VCaP (cell line): Measurements from ENCODE around the gene HOXB9.

Experiments used
- H3K27ac ChIP-seq: fragments of 450-650 bp; 2 replicates; pipeline ENCODE4 v1.5.1; 2017
- TF ChIP-seq, protein P1 (sequence below): fragments of 450-650 bp; conservative IDR thresholded peaks from 2 replicates; pipeline ENCODE4 v1.5.1; 2017; ENCODE audit warnings: mild to moderate bottlenecking, moderate library complexity

HOXB9 gene

GRCh38 chr17:48615047-48615962 lies 10.9 kb downstream of the HOXB9 start, which contains the start of gene HOXB8:
Gene HOXB8, minus strand, starts transcription at chr17:48615292. Its CDS starts 588 bp downstream, at chr17:48614704.
- H3K27ac ChIP-seq = no peak within 1 kb of the TSS
- TF ChIP-seq, protein P1, sequence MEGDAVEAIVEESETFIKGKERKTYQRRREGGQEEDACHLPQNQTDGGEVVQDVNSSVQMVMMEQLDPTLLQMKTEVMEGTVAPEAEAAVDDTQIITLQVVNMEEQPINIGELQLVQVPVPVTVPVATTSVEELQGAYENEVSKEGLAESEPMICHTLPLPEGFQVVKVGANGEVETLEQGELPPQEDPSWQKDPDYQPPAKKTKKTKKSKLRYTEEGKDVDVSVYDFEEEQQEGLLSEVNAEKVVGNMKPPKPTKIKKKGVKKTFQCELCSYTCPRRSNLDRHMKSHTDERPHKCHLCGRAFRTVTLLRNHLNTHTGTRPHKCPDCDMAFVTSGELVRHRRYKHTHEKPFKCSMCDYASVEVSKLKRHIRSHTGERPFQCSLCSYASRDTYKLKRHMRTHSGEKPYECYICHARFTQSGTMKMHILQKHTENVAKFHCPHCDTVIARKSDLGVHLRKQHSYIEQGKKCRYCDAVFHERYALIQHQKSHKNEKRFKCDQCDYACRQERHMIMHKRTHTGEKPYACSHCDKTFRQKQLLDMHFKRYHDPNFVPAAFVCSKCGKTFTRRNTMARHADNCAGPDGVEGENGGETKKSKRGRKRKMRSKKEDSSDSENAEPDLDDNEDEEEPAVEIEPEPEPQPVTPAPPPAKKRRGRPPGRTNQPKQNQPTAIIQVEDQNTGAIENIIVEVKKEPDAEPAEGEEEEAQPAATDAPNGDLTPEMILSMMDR = no peak

- TF ChIP-seq, protein P1 = no peak
Measured at GRCh38 chr17:48613862-48614694, 12.1 kb downstream of the HOXB9 start.

DNA sequence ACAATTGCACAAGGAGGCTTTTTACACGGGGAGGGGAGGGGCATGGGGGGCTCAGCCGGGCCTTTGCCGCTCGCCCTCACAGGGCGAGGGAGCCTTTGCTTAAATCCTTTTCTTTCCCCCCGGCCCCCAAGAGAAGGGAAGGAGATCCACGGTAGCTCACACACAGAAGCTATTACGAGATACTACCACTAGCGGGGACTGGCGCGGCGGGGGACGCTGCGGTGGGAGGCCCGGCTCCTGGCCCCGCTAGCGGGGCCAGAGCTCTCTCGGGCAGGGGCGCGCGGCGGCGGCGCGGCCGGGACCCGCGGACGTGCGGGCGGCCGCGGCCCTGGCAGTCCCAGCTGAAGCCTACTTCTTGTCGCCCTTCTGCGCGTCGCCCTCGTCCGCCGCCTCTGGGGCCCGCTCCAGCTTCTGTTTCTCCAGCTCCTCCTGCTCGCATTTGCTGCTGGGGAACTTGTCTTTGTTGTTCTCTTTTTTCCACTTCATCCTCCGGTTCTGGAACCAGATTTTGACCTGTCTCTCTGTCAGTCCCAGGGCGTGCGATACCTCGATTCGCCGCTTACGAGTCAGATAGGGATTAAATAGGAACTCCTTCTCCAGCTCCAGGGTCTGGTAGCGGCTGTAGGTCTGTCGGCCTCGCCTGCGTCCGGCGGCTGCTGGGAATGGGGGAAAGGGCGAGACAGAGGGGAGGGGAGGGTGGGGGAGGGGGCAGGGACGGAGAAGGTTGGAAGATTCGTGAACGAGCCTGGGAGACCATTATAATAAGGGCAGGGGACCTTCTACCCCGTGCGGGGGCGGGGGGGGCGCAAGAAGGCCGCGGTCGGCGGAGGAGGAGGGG lies 13.1 kb downstream of the HOXB9 start:
- TF ChIP-seq, protein P1 = no peak
- H3K27ac ChIP-seq = no peak overlapping the region

More at GRCh38 chr17:48613862-48614694, 12.1 kb downstream of the HOXB9 start:
- no peak overlapping the region for H3K27ac ChIP-seq

DNA sequence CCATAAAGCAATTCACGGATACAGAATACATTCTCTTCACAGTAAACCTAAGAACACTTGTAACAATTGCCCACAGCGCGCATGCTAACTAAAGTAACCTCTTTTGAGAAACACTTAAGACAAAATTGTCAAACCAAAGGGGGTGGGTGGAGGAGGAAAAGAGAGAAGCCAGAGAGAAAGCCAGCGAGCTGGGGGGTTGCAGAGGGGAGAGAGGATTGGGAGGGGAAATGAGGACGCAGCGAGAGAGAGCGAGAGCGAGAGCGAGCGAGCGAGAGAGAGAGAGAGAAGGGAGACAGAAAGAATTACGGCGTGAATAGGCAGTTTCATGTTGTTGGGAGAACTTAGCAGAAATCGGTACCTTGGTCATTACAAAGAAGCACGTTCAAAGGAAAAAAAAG lies 13.7 kb downstream of the HOXB9 start:
- TF ChIP-seq, protein P1 = no peak
- H3K27ac ChIP-seq = no peak overlapping the region

DNA sequence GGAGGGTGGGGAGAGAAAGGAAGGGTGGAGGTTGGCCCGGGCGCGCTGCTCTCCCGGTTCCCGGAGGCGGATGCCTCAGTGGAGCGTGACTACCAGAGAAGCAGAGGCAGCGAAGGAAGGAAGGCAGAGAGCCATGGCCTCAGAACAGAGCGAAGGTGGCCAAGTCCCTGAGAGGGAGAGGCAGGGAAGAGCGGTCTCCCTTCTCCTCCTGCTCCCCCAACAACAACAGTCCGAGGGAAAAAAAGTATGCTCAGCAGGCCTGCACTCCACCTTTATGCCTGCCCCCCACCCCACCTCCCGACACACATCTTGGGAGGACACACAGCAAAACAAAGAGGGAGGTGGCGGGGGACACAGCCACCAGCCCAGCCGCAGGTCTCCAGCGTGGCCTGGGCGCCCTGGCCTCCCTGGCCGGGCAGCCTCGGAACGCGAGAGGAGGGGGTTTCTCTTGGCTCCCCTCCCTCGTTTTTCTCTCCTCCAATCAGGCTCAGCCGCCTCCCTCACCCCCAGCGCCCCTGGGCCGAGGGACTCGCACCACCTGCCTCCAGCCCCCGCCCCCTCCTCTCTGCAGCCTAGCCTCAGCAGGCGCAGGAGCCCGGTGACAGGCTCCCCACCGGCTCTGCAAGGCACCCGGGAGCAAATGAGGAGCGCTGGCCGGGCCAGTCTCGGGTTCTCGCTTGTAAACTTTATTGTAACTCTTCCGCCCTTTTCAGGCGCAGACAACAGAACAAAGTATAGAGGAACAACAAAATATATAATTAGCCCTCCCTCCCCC lies 14.3 kb downstream of the HOXB9 start:
- no peak overlapping the region for H3K27ac ChIP-seq
- TF ChIP-seq, protein P1 = no peak

DNA sequence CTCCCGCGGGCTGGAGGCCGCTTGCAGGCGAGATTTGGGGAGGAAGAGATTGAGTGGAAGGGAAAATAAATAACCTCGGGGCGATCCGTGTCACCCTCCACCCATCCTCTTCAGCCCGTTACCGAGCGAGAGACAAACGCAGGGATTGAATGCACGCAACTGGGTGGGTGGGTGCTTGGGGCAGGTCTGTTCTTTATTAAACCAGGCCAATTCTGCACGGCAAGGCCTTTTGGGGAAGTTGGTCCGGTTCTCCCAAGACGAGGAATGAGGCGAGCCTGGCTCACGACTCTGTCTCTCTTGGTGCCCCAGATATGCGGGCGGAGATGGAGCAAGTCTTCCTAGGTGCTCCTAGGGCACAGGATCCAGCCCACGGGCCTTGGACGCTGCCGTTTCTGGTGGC lies 14.9 kb downstream of the HOXB9 start:
- H3K27ac ChIP-seq = peak overlapping the region; percentile 49; the same call in 1 of the 2 replicates
- TF ChIP-seq, protein P1 = no peak
